Measurements from ENCODE around the gene TTLL1.
"Not testable (repeated sequence)": the region's sequence is repeated elsewhere in the genome, so short reads cannot be mapped to it uniquely, and the experiment has no call there.

The TTLL1 gene

DNA sequence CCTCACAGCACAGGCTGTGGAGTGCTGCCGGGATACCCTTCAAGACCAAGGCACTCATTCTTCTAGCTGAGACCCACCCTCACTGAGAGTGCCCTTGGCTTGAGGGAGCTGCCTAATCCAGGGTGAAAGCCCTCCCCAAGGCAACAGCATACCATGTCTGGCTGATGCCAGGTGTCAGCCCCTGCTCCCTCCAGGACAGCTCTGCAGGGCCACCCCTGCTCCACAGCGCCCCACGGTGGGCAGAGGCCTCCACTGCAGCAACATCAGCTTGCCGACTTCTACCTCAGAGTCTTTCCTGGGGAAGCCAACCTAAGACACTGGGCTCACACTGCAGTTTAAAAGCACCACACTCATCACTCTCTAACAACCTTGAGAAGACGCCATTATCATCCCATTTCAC, 29.0 kb downstream of the TTLL1 start:
- DNase-seq, result peak; percentile 14

DNA sequence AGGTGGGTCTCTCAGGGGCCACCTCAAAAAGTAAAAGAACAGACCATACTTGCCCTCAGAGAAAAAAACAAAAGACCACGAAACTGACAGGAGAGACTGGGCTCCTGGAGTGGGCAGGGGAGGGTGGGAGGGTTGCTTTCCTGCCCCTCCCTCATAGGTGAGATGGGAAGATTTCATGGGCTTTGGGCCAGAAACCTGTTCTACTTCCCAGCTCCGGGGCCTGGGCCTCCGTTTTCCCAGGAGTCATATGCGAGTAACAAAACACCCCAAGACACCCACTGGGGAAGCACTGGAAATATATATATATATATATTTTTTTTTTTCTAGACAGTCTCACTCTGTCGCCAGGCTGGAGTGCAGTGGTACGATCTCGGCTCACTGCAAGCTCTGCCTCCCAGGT, 31.6 kb downstream of the TTLL1 start:
- no peak for DNase-seq

DNA sequence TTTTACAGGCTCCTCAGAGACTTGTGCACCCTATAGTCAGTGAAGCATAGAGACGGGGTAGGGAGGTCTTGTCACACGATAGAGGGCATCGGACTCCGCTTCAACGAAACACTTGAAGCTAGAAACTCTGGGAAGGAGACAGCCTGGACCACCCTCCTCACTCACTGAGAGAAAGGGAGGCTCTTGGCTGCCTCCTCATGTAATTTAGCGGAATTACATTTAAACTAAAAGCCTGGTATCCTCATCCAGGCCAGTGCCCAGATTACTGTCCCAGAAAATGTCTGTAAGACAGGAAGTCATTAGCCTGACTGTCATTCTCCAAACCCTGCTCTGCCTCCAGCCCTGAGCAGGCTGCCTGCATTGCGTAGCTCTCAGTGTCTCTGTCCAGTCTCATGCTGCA, 36.0 kb downstream of the TTLL1 start:
- DNase-seq, result no peak

DNA sequence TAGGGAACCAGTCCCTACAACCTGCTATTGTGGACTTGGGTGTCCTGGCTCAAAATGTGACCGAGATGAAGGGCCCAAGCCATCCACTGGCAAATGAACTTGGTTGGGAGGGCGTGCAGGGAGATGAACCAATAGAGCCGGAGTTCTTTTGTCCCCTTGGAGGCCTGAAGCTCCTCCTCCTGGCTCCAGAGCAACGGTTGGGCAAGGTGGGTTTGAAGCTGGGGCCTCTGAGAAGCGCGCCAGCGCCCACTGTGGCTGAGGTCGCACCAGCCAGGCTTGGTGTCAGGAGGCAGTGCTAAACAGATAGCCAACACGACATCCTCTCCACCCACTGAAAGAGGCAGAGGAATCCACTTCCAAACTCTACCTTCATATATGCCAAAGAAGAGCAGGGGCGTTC, 38.2 kb downstream of the TTLL1 start:
- no peak for DNase-seq

DNA sequence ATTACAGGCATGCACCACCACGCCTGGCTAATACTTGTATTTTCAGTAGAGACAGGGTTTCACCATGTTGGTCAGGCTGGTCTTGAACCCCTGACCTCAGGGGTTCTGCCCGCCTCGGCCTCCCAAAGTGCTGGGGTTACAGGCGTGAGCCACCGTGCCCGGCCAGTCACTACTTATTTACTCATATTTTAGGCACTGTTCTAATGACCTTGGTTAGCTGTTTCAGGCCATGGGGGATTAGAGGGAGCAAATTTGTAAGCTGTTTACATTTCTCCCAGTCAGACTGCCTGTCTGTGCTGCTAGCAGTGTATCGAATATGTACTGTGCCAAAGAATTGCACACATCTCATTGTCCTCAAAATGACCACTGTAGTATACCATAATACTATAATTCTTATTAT, 41.6 kb downstream of the TTLL1 start:
- DNase-seq, result no peak

DNA sequence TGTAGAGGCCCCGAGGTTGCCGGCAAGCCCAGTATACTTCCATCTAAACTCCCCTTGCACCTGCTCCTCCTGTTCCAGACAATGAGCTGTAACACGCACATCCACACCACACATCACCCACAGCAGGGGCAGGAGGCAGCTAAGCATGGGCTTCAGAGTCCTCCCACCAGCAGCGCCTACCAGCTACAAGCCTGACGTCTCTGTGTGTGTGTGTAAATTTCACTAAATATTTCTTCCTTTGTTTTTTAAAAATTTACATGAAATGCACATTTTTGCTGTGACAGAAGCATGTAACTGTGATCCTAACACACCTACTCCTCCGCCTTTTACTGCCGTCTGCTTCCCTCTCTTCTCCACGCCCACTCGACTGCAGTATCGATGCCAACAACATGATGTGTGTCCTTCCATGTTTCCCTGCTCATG, 44.9 kb downstream of the TTLL1 start:
- DNase-seq, result no peak

DNA sequence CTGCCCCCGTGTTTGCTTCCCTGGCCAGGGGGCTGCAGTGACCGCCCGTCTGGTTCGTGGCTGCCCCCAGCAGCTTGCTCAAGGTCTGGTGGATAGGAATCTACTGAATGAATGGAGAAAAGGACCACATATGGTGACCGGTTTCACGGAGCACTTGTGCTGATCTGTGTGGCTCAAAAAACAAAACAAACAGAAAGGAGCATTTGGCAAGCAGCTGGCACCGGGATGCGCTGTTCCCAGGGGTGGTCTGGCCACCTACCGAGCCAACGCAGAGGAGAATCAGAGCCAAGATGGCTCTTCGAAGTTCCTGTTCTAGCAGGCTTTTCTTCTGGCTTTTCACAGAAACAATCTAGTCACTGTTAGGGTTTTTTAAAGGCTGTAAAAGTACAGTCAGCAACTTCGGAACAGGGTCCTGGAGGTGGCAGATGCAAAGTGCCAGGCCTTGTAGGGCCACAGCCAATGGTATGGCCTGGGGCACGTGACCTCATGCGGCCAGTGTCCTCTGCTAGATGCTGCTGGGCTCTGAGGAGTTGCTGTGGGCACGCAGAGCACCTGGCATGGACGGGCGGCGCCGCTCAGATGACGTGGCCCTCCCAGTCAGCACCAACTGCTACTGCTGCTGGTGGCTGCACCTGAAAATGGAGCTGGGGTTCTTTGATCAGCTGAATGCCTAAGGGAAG, 47.0 kb downstream of the TTLL1 start:
- DNase-seq, result no peak

DNA sequence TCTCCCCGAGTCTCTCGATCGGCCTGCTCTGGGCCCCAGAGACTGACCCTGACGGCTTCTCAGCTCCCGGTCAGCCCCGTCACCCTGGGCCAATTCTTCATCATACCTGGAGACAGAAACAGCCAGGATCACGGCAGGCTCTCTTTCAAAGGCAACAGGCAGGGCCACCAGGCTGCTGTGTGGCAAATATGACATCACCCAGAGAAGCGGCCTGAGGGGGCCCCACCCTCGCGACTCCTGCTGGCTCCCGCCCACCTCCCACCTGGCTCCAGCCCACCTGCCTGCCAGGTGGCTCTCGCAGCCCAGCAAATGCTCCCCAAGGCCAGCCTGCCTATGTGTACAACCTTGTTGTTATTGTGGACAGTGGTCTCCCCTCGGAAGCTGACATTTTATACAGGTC, 49.4 kb downstream of the TTLL1 start:
- no peak for DNase-seq

DNA sequence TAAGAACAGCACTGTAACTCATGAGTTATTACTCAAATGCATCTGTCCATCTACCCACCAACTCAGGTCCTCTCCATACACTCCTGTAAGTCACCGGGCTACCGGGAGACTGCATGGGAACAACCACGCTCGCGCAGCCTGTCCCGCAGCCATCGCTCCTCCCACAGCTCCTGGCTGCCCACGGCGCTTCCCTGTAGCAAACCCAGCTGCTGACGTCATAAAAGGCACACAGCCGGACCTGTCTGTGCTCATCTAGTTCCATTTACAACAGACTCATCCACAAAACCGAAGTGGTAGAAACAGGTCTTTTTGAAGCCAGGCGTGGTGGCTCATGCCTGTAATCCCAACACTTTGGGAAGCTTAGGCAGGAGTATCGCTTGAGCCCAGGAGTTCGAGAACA, 50.9 kb downstream of the TTLL1 start:
- no peak for DNase-seq

DNA sequence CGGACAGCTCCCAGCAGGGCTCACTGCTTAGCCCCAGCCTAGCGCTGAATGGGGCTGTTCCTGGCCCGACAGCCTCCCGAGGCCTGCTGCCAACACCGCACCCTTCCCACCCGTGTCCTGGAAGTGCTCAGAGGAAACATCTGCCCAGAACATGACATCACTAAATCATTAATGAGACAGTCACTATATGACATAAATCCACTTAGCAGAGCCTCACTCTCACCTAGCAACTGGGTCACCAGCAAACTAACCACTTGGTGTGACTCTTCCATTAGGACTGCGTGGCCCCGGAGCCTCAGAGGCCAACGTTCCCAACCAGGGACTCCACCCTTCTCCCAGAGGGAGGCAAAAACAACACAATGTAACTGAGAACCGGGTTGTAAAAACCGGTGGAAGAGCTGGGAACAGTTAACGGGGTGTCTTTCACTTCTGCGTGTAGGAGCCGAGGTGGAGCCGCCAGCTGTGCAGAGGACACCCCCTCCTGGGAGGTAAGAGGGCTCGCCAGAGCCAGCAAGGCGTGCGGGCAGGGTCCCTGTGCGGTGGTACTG, 52.8 kb downstream of the TTLL1 start:
- no peak for DNase-seq

DNA sequence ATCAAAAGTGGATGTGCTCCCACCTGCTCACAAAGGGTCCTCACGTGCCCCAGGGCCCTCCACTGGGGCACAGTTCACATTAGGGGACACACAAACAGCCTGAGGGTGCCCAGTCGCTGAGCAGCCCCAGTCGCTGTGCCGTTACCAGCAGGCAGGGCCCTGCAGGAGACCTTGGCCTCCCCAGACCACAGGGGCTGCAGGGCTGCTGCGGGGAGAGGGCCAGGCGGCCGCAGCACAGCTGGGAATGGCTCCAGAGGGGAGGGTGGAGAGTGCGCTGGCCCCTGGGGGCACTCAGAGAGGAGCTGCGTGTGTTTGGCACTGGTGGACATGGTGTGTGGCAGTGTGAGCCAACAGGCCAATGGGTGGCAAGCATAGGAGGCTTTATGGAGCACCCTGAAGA, 53.9 kb downstream of the TTLL1 start:
- no peak for DNase-seq

DNA sequence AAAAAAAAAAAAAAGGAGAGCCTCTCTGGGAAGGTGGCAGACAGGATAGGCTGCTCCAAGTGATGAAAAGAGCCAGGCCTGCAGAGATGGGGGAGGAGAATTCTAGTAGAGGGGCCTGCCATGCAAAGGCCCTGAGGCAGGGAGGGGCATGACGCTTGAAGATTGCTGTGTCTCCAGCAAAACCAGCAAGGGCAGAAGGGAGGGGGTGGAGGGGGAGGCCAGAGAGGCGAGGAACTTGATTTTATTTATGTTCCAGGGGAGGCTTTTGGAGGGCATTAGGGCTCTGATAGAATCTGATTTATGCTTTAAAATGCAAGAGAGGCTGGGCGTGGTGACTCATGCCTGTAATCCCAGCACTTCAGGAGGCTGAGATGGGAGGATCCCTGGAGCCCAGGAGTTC, 57.6 kb downstream of the TTLL1 start:
- no peak for DNase-seq

DNA sequence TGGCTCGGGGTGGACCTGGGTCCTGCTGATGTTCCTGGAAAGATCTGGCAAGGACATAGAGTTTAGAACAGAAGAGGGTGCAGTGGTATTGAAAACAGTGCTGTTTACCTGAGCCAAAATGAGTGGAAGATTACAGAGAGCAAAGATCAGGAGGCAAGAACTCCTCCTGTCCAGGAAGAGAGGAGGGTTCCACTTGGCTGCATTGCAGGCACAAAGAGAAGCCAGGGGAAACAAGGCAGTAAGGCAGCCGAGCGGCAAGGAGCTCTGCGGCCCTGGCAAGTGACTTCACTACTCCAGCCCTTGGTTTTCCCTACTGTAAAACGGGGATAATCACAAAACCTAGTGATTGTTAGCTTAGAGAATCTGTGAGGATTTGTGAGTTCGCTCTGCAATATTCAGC, 70.6 kb downstream of the TTLL1 start:
- no peak for DNase-seq

DNA sequence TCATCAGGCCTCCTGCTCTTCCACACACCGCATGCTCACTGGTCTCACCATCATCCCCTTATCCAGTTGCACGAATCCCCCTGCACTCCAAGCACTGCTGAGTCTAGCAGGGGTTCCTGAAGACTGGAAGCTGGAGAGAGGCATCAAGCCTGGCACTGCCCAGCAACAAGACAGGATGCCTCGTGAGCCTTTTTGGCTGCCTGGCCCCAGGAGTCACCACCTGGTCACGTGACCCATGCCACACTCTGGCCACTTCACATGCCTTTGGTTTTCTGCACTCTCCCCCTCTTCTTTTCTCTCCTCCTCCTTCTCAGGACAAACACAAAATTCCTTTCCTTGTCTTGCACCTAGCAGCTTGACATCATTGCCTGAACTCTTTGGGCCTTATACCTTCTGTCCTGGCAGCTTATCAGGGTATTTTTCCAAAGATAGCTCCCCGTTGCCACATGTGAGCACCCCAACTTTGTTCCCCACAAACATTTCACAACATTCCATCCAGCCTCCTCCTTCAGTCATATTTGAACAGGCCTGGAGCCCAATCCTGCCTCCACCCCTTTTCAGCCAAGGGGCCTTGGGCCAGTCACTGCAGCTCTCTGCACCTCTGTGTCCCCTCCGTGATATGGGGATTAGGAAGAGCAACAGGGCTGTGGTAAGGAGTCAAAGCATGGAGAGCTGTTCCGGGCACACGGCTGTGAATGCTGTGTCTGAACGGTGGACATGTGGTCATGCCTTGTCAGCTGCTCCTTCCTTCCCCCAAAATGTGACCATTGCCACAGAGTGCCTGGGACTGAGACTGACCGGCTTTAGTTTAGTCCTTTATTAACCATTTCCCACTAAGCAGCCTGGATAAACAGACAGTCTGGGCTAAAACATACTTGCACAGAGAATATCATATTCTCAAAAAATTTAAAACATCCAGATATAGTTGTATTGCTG, 71.4 kb downstream of the TTLL1 start:
- no peak for DNase-seq

DNA sequence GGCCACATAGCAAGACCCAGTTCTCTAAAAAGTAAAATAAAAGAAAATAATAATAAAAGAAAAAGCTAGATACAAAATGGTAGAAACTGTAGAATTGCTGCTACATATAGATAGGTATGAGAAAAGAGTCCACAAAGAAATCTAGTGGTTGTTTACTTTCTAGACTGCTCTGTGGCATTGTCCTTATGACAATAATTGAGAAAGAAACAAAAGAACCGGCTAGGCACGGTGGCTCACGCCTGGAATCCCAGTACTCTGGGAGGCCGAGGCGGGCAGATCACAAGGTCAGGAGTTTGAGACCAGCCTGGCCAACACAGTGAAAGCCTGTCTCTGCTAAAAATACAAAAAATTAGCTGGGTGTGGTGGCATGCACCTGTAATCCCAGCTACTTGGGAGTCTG, 73.0 kb downstream of the TTLL1 start:
- DNase-seq, result not testable (repeated sequence)

DNA sequence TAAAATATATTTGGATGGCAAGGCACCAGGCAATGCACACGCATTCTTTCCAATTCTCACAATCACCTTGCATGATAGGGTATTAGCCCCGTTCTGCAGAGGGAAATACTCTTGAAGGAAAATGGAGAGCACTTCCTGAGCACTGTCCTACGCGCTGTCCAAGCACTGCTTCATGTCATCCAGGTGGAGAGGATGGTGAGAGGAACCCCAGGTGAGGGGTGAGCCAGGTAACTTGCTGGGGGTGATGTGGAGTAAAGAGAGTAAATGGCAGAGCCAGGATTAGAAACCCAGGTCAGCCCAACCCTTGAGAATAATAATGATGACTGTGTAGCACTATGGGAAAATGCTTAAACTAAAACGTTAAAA, 73.5 kb downstream of the TTLL1 start:
- no peak for DNase-seq

DNA sequence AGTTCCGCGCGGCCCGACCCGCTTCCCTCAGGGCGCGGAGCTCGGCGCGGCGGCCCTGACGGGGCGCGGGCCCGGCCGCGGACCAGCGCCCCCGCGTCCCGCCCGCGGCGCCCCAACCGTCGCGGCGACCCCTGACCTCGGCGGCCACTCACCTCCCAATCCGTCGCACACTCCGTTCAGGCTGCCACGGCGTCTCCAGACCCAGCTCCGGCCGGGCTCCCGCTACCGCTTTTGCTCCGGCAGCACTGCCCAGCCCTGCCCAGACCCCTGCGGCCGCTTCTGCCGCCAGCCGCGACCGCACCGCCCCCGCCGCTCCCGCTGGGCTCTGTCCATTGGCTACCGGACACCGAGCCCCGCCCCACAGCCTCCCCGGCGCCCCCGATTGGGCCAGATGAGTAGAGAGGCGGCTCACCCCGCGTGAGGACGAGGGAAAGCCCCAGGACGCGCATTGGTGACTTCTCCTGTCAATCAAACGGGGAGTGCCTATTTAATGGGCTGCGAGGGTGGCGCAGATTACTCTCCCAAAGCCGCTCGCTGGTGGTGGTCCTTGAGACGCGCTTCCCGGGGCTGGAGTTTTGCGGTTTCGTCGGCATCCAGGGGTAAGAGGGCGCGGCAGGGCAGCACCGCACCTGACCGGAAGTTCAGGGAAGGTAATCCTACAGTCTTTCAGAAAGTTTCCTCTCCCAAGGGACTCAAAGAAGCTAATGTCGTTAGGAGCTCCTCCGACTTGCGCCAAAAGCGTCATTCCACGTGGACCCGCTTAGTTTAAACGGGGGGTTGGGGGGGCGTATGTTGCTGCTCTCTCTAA, 74.1 kb downstream of the TTLL1 start, which contains the start of gene PACSIN2:
TSS of gene PACSIN2 (minus strand) at position 281 of the 808 bp plus-strand sequence. CDS start 103,069 bp downstream, outside the sequence.
- peak; percentile 97 for DNase-seq

DNA sequence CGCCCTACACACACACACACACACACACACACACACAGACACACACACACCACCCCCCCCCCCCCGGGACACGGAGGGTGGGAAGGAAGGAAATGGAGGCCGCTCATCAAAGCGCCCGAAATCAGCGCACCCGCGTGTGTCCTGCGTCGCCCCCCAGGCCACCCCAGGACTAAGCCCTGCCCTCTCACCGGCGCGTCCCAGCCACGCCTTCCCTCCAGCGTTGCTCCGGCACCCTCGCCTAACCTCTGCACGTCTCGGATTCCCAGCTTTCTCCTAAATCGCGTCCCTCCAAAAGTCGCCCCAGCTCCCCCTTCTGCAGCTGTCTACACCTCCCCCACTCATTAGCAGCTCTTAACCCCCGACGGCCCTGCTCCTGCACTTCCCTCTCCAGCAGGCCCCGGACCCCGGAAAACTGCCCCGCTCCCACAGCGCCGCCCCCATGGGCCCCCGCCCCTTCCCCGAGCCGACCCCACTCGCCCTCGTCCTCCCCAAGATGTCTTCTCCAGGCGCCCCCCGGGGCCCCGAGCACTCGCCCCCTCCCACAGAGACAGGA, 74.8 kb downstream of the TTLL1 start:
- DNase-seq, result no peak

DNA sequence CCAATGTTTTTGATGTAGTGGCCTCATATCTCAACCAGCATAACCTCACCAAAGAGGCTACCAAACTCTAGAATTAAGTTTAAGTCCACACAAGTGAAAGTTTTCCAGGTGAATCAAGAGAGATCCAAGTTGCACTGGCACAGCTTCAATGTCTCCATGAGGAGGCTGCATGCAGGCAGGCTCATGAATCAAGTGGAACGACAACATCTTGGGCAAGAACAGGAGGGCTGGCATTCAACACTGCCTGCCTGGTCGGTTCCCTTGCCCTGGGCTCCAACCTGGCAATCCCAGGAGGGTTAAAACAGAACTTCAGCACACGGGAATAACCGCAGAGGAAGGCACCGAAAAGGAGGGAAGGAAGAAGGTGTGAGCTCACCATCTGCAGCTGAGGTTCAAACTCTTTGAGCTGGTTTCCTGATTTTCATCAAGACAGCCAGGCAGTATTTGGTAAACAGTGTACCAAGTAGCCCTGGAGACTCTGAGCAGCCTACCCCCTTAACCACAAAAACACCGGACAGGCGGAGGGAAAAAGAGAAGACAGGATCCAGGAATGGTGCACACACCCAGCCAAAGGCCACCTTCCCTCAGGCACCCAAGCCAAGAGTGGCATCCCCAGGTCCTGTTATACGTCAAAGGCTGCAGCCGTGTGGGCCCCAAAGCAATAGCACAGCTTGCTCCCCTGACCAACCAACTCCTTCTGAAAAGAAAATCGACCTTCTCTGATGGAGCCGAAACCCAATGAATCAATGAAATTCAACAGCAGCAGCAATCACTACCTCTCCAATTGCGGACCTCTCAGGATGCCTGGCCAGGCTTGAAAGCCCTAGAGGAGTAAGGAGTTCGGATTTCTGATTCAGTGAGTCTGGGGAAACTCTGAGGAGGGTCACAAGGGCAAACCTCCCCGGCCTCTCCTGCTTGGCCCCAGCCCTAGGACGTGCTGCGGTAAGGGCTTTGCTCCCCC, 75.6 kb downstream of the TTLL1 start:
- no peak for DNase-seq

DNA sequence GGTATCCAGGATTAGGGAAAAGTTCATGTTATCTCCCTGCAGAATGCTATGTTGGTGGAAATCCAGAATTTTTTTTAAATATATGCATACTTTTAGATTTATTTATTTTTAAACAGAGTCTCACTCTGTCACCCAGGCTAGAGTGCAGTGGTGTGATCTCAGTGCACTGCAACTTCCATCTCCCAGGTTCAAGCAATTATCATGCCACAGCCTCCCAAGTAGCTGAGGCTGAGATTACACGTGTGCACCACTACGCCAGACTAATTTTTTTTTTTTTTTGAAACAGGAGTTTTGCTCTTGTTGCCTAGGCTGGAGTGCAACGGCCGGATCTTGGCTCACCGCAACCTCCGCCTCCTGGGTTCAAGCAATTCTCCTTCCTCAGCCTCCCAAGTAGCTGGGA, 76.8 kb downstream of the TTLL1 start:
- no peak for DNase-seq

DNA sequence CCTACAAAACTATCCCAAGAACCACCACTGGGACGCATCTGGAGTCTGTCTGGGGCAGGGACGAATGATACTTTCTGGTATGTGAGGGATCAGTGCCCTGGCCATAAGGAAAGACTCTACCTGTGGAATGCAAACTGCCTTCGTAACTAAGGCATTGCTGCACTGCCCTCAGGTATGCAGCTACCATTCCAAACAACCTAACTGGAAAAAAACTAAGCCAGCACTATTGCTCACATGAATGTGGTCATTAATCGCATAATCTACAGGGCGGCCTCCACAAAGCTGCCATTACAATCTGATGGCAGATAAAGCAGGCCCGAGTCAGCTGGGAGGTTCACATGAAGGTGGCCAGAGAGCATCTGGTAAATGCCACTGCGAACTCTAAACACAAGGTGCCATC, 78.1 kb downstream of the TTLL1 start:
- no peak for DNase-seq

DNA sequence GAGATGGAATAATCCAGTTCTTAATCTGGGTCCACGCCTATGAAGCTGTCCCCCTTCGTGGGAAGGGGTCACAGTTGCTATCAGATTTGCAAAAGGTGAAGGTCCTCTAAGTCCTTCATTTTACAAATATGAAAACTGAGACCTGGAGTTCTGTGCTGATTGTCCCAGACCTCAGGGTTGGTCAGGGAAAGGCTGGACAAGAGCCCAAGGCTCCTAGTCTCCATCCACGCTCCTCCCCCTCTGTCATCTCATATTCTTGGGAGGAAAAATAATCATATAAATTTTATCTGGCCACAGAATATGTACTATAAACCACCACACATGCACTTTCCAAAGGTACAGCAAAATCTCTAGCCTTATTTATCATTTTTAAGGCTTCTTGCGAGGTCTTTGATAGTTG, 79.7 kb downstream of the TTLL1 start:
- DNase-seq, result no peak

All from MV-4-11 (cell line).